Natural killer cell (primary cell): Measurements from ENCODE around the gene LRG1. TPM values are rescaled to one million over a fixed set of nuclear protein-coding genes. Genes with fewer than 3 reads are reported as not detected.
A peak's percentile ranks its signal among the peaks of the same experiment; 100 is the strongest.

Experiments
- ATAC-seq, 3 donors: fragments of 150-1000 bp in 2 of 3; fragments of 200-7000 bp in 1 of 3; cut with Tn5 transposase; 1 replicate in 1 of 3; 2 replicates in 2 of 3; pipeline ENCODE4 v1.10.0; 2021; ENCODE audit warnings: mild to moderate bottlenecking in 2 of 3, moderate library complexity in 2 of 3
- DNase-seq, 2 donors: peaks; one replicate each; pipeline versions ENCODE4 v3.0.0 to v3.0.0-alpha.2; 2013 to 2021; ENCODE audit warnings: mixed read lengths in 1 of 2
- H3K27ac ChIP-seq: one replicate; pipeline ENCODE4 v1.5.1; 2013; ENCODE audit warnings: mild to moderate bottlenecking, low read length
- H3K27me3 ChIP-seq: one replicate; pipeline ENCODE4 v1.6.1; 2013; ENCODE audit warnings: low read length; ENCODE audit not compliant: control insufficient read depth, insufficient read depth
- H3K36me3 ChIP-seq: one replicate; pipeline ENCODE4 v1.6.1; 2013; ENCODE audit warnings: low read length; ENCODE audit not compliant: control insufficient read depth, insufficient read depth
- H3K4me1 ChIP-seq: one replicate; pipeline ENCODE4 v1.6.1; 2013; ENCODE audit warnings: low read length; ENCODE audit not compliant: control insufficient read depth, insufficient read depth
- H3K4me3 ChIP-seq: one replicate; pipeline ENCODE4 v1.5.1; 2013; ENCODE audit warnings: low read length
- H3K9me3 ChIP-seq: one replicate; pipeline ENCODE4 v1.6.1; 2013; ENCODE audit warnings: low read length; ENCODE audit not compliant: control insufficient read depth, insufficient read depth
- H3K27ac Mint-ChIP-seq, 2 donors: one replicate each; pipeline ENCODE4 v1.8.0; 2022; ENCODE audit warnings: mild to moderate bottlenecking in 2 of 2, mixed read lengths in 2 of 2, moderate library complexity in 1 of 2
- H3K27me3 Mint-ChIP-seq, 2 donors: one replicate each; pipeline ENCODE4 v1.8.0; 2022; ENCODE audit warnings: low read depth in 2 of 2, mixed read lengths in 2 of 2
- H3K36me3 Mint-ChIP-seq: one replicate; pipeline ENCODE4 v1.8.0; 2022; ENCODE audit warnings: mixed read lengths
- H3K4me1 Mint-ChIP-seq, 2 donors: one replicate each; pipeline ENCODE4 v1.8.0; 2022; ENCODE audit warnings: mixed read lengths in 2 of 2
- H3K4me3 Mint-ChIP-seq: one replicate; pipeline ENCODE4 v1.8.0; 2022; ENCODE audit warnings: mild to moderate bottlenecking, moderate library complexity, mixed read lengths
- H3K9me3 Mint-ChIP-seq, 2 donors: one replicate each; pipeline ENCODE4 v1.8.0; 2022; ENCODE audit warnings: mixed read lengths in 2 of 2
- CTCF ChIP-seq: fragments of 200-600 bp; IDR thresholded peaks from one replicate; pipeline ENCODE4 v1.8.0; 2022; ENCODE audit warnings: antibody characterized with exemption
- WGBS: methylation state at CpG from one replicate; pipeline ENCODE4 v1.1.7; 2013; ENCODE audit warnings: missing lambda C conversion rate; ENCODE audit not compliant: insufficient coverage; 5-methylcytosine and 5-hydroxymethylcytosine counted together
- intact Hi-C: fragments of 100-400 bp; cut with micrococcal nuclease; formaldehyde crosslinking; loops from one replicate; pipeline ENCODE4 v1.14.2; 2022
- total RNA-seq, 4 donors: library from RNA; stranded (reverse); fragments of 120-200 nt in 1 of 4; gene quantifications; one replicate each; pipeline versions ENCODE4 v1.2.3 to v1.2.4, GENCODE V29; 2013 to 2022

The LRG1 gene
- total RNA-seq, 3 donors from 2014 or later (not counting 1 experiment from before 2014, with no cell fraction given): 1.8 TPM; not detected in 2

- Histone ChIP-seq H3K27me3 (peaks cover 42% of the 10 kb centered on the region), H3K4me1 (peaks cover 20% of the 10 kb centered on the region), H3K9me3 (no peaks in the 10 kb centered on the region), H3K27ac (no peak overlapping the region), H3K36me3 (no peaks in the 10 kb centered on the region), H3K4me3 (no peak overlapping the region)
- Mint-ChIP-seq H3K27me3 (peaks cover 36 to 38% of the 10 kb centered on the region in 2 donors), H3K4me1 (peaks cover 10% of the 10 kb centered on the region in 2 donors), H3K27ac (no peak overlapping the region), H3K4me3 (peak overlapping the region; percentile 63), H3K36me3 (no peaks in the 10 kb centered on the region), H3K9me3 (no peaks in the 10 kb centered on the region)
- peak in 1 of 2 donors; percentile 37 for DNase-seq
- TF ChIP-seq CTCF: no peak
- intact Hi-C loops: no loop called here
- peak; percentile 30 to 60 (median 46) for ATAC-seq
- 15% methylated on average over 51 of the region's 57 CpGs for WGBS
Observed at GRCh38 chr19:4581666-4582553, 42.1 kb upstream of the LRG1 start.

GRCh38 chr19:4580961-4581665 is 41.3 kb upstream of the LRG1 start:
- DNase-seq: no peak
- H3K36me3 Mint-ChIP-seq: no peaks in the 10 kb centered on the region

GRCh38 chr19:4580021-4580901 is 40.4 kb upstream of the LRG1 start:
- Histone ChIP-seq H3K27me3 (peaks cover 41% of the 10 kb centered on the region), H3K27ac (no peak overlapping the region), H3K36me3 (no peaks in the 10 kb centered on the region), H3K4me1 (peaks cover 20% of the 10 kb centered on the region), H3K4me3 (no peak overlapping the region), H3K9me3 (no peaks in the 10 kb centered on the region)
- Mint-ChIP-seq H3K27ac (no peak overlapping the region), H3K9me3 (no peaks in the 10 kb centered on the region), H3K4me3 (no peak overlapping the region), H3K4me1 (peaks cover 10 to 13% of the 10 kb centered on the region in 2 donors), H3K27me3 (peaks cover 35 to 44% of the 10 kb centered on the region in 2 donors), H3K36me3 (no peaks in the 10 kb centered on the region)
- WGBS: 6% methylated on average over 45 of the region's 50 CpGs
- intact Hi-C loops: no loop called here
- no peak for DNase-seq
- no peak for TF ChIP-seq CTCF
- ATAC-seq: no peak

More at GRCh38 chr19:4580961-4581665, 41.3 kb upstream of the LRG1 start:
- Mint-ChIP-seq H3K9me3 (no peaks in the 10 kb centered on the region), H3K4me3 (no peak overlapping the region), H3K4me1 (peaks cover 10% of the 10 kb centered on the region in 2 donors), H3K27me3 (peaks cover 40 to 42% of the 10 kb centered on the region in 2 donors), H3K27ac (no peak overlapping the region)
- peak in 1 of 3 donors; percentile 28 for ATAC-seq
- H3K4me3 ChIP-seq: no peak overlapping the region
- peaks cover 42% of the 10 kb centered on the region for H3K27me3 ChIP-seq
- WGBS: under 1% methylated on average over 55 of the region's 62 CpGs
- no peaks in the 10 kb centered on the region for H3K9me3 ChIP-seq
- intact Hi-C loops: no loop called here
- H3K36me3 ChIP-seq: no peaks in the 10 kb centered on the region
- no peak for TF ChIP-seq CTCF
- H3K4me1 ChIP-seq: peaks cover 20% of the 10 kb centered on the region
- H3K27ac ChIP-seq: no peak overlapping the region
